ENCODE measurements around the gene SLC6A9.

SLC6A9 gene

GRCh38 chr1:43969746-43970466 lies 61.4 kb downstream of the SLC6A9 start, which contains the start of gene DPH2:
DPH2 (plus strand) TSS chr1:43970010; CDS start chr1:43970176, 166 bp downstream.
- peak; percentile 91 to 94 for DNase-seq (ENCODE audit: low read depth in 2 of 2)

GRCh38 chr1:43969416-43969745 lies 61.9 kb downstream of the SLC6A9 start:
- no peak for DNase-seq (ENCODE audit: low read depth in 2 of 2)

DNA sequence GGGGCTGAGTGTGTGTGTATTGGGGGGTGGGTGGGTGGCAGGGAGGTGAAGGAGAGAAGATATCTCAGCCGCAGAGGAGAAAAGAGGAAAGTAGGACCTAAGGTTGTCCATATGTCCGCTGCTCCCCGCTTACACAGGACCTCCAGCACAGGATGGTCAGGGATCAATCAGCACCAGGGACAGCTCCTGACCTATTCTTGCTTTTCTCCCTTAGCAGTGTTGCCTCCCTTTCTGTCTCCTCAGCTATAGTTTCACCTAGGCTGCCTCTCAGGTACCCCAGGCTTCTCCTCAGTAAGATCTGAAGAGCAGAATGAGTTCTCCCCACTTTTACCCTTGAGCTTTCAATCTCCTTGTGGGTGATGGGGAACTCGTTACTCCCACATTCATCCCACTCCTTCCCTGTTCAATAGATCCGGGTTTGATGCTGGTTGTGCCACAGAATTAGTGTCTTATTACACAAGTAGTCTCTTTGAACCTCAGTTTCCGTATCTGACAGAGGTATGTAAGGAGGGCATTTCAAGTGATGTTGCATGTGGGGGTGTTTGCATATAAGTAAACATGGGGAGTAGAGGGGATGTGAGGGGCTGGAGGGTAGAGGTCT lies 62.8 kb downstream of the SLC6A9 start:
- DNase-seq (ENCODE audit: low read depth in 2 of 2): no peak

- DNase-seq (ENCODE audit: low read depth in 2 of 2): no peak
These were observed 65.9 kb downstream of the SLC6A9 start for GRCh38 chr1:43965316-43965715.

DNA sequence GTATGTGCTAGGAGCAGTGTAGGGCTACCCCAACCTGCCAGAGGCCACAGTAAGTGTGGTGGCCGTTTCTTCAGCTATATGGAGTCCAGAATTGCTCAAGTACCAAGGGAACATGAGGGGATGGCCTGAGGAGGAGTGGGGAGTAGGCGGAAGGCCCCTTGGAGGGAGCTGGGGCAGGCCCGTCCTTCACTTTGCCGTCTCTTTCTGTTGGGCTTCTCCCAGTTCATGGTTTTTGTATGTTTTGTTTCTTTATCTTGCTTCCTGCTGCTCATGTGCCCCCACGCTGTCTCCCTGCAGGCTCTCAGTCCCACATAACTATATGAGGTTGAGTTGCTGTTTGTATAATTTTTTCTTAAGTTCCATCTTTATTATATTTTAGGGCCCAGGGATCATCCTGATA lies 67.4 kb downstream of the SLC6A9 start:
- DNase-seq (ENCODE audit: low read depth in 2 of 2): no peak

GRCh38 chr1:43963006-43963405 lies 68.3 kb downstream of the SLC6A9 start:
- DNase-seq (ENCODE audit: low read depth in 2 of 2): no peak

- DNase-seq (ENCODE audit: low read depth in 2 of 2): no peak
These were observed 68.9 kb downstream of the SLC6A9 start for GRCh38 chr1:43962324-43962723.

- DNase-seq (ENCODE audit: low read depth in 2 of 2): no peak
These were observed 69.6 kb downstream of the SLC6A9 start for GRCh38 chr1:43961692-43962091.

GRCh38 chr1:43960798-43961197 lies 70.5 kb downstream of the SLC6A9 start:
- no peak for DNase-seq (ENCODE audit: low read depth in 2 of 2)

GRCh38 chr1:43958351-43959255 lies 72.7 kb downstream of the SLC6A9 start:
- no peak for DNase-seq (ENCODE audit: low read depth in 2 of 2)

DNA sequence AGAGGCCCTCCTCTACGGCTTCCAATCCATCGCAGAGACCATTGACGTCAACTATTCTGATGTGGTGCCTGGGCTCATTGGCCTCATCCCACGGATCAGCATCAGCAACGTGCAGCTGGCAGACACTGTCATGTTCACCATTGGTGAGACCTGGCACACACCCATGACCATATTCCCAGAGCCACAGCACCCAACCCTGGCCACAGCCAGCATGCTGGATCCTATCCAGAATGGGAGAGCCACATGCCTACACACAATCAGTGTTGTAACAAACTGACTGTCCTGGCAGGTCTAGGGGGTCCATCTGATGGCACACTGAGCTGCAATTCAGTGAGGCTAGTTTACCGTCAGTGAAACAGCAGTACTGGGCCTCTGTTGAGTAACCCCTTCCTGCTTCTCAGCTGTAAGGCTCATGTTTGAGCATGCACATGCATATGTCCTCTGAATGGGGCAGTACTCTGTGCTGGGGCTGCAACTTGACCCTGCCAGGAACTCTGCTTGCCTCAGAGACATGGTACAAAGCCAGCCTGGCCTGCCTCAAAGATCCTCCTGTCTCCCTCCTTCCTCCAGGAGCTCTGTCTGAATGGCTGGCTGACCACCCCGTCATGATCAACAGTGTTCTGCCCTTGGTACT lies 73.7 kb downstream of the SLC6A9 start:
- DNase-seq (ENCODE audit: low read depth in 2 of 2): no peak

- no peak for DNase-seq (ENCODE audit: low read depth in 2 of 2)
These were observed 75.0 kb downstream of the SLC6A9 start for GRCh38 chr1:43956234-43956633.

DNA sequence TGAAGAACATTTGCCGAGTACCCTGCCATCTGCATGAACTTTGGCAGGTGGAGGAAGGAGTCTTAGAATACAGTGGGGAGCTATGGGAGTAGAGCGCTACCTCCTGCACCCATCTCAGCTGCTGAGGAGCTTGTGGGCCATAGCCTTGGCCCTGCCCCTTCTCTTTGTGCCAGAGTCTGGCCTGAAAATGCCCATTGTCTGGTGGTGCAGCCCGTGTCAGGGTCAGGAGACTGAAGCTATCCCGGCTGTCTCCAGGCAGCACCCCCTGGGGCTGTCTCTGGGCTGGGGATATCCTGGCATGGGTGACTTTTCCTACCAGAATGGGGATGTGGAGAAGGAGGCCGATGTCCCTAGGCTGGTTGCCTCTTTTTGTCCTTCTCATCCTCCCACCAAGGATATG lies 77.2 kb downstream of the SLC6A9 start:
- no peak for DNase-seq (ENCODE audit: low read depth in 2 of 2)

- DNase-seq (ENCODE audit: low read depth in 2 of 2): no peak
These were observed 77.9 kb downstream of the SLC6A9 start for GRCh38 chr1:43953361-43953760.

- no peak for DNase-seq (ENCODE audit: low read depth in 2 of 2)
These were observed 78.4 kb downstream of the SLC6A9 start for GRCh38 chr1:43952731-43953346.

- DNase-seq (ENCODE audit: low read depth in 2 of 2): no peak
These were observed 80.0 kb downstream of the SLC6A9 start for GRCh38 chr1:43951021-43951985.

- no peak for DNase-seq (ENCODE audit: low read depth in 2 of 2)
These were observed 81.6 kb downstream of the SLC6A9 start for GRCh38 chr1:43949678-43950077.

DNA sequence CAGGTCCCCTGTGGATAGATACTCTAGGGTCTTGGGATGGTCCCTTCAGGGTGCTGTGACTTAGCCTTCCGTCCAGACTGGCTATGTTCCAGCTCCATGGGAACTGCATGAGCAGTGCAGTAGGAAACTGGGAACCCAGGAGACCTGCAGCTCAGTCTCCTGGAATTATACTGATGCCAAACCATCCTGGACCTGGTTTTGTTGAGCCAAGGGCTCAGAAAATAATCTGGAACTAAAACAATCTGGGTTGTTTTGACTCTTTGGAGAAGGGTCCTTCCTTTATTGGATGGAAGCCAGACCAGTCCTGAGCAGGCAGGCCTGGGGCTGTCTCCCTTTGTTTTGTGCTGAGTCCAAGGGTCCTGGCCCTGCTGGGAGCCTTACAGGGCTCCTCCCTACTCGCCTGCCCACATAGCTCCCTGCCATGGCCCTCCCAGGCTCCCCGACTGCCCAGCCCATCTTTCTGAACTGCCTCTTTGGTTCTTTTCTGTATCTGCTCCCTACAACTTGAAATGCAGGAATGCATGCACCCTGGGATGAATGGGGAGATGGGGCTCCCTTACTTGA lies 83.3 kb downstream of the SLC6A9 start:
- no peak for DNase-seq (ENCODE audit: low read depth in 2 of 2)

DNA sequence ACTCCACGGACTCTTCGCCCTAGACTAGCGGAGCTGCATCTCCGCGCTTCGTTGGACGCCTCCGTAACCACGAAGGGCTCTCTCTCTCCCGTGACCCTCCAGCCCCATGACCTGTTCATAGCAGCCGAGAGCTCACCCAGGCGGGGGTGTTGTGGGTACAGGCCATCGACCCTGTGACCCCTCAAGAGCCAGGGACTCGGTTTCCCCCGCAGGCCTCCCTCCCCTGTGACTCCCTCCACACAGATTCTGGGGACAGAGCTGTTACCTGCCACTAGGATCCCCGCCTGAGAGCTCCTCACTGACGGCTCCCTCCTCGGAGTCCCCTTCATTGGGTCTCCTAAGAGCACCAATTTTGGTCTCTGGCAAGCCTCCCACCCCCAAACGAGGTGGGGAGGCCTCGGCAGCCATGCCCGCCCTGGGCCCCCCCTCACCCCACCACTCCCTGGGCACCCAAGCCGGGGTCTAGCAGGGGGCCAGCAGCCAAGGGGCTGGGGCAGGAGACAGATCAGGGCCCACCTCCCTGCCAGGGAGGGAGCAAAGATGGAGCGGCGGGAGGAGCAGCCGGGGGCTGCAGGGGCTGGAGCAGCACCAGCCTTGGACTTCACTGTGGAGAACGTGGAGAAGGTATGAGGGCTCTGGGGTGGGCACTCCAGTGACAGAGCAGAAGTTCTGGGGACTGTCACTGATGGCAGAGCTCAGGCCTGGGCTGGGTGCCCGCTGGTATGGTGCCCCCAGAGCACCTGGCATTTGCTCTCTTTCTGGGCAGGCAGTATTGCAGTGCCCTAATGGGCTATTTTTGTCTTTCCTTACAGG lies 84.0 kb downstream of the SLC6A9 start:
- no peak for DNase-seq (ENCODE audit: low read depth in 2 of 2)

All from stimulated activated CD4-positive, alpha-beta T cell treated with anti-CD3 and anti-CD28 coated beads, Interleukin-1b, Interleukin-23, amount 100 ng/mL, for 4 hours (primary cell).